K562 (cell line): ENCODE data around the gene MED29. TPM values are rescaled to one million over a fixed set of nuclear protein-coding genes. Genes with fewer than 3 reads are reported as not detected.
A peak's percentile ranks its signal among the peaks of the same experiment; 100 is the strongest.

ENCODE experiments used
- ATF3 ChIP-seq, 2 experiments: fragments of 450-650 bp in 1 of 2; sonication (generic) in 1 of 2; formaldehyde crosslinking in 1 of 2; IDR thresholded peaks in 1 of 2; conservative IDR thresholded peaks in 1 of 2; 2 replicates each; pipeline versions ENCODE4 v1.6.1 to v1.8.1; 2016 to 2023; ENCODE audit warnings: mild to moderate bottlenecking in 2 of 2, moderate library complexity in 2 of 2, inconsistent platforms in 1 of 2, missing genetic modification reagents in 1 of 2
- MGA ChIP-seq: fragments of 450-650 bp; IDR thresholded peaks from 2 replicates; pipeline ENCODE4 v1.6.1; 2016; ENCODE audit warnings: mild to moderate bottlenecking, moderate library complexity
- MNT ChIP-seq, 2 experiments: fragments of 450-650 bp; conservative IDR thresholded peaks; 2 replicates each; pipeline ENCODE4 v1.6.1; 2017; ENCODE audit warnings: mild to moderate bottlenecking in 2 of 2, moderate library complexity in 2 of 2
- SRSF1 ChIP-seq: fragments of 200-400 bp; formaldehyde crosslinking; IDR thresholded peaks from 2 replicates; pipeline ENCODE4 v1.6.1; 2017; ENCODE audit warnings: mild to moderate bottlenecking, low read depth, low read length, moderate library complexity
- STAT5B ChIP-seq: fragments of 250-450 bp; sonication (Bioruptor Pico); IDR thresholded peaks from 2 replicates; pipeline ENCODE4 v1.8.0; 2021; ENCODE audit warnings: mild to moderate bottlenecking, inconsistent platforms
- ZNF384 ChIP-seq: IDR thresholded peaks from 2 replicates; pipeline ENCODE4 v1.6.1; 2012; ENCODE audit warnings: low read depth, low read length, improper control_type of control experiment
- polyA plus RNA-seq, 8 experiments: library from polyadenylated mRNA; depleted of rRNA in 4 of 8; stranded (reverse) in 5 of 8; unstranded in 3 of 8; fragments of >200 nt; fragmentation: Nextera tagmentation in 2 of 8; fragmentation: Illumina TruSeq in 1 of 8; extraction: Ambion mirVana in 2 of 8; extraction: Trizol in 1 of 8; gene quantifications; 2 replicates each; pipeline versions ENCODE4 v1.2.1 to v1.2.3, GENCODE V29; 2011 to 2014; ENCODE audit warnings: inconsistent platforms in 1 of 8, missing spikeins in 1 of 8
- total RNA-seq, 7 experiments: library from RNA; depleted of rRNA in 6 of 7; stranded (reverse); fragments of >200 nt in 6 of 7; fragmentation: Illumina TruSeq in 2 of 7; extraction: Trizol in 2 of 7; gene quantifications; 2 replicates each; pipeline versions ENCODE4 v1.2.1 to v1.2.3, GENCODE V29; 2011 to 2021; ENCODE audit warnings: low replicate concordance in 1 of 7
- TF ChIP-seq, protein P1 (sequence below), 3 experiments: fragments of 200-800 bp in 1 of 3; fragments of 250-450 bp in 1 of 3; fragments of 450-650 bp in 1 of 3; sonication (Bioruptor Pico) in 1 of 3; sonication (Bioruptor generic) in 1 of 3; formaldehyde crosslinking in 1 of 3; IDR thresholded peaks; 2 replicates each; pipeline versions ENCODE4 v1.6.1 to v1.8.0; 2016 to 2022; ENCODE audit warnings: mild to moderate bottlenecking in 2 of 3, missing genetic modification characterization in 2 of 3, missing compliant biosample characterization in 1 of 3, moderate library complexity in 1 of 3

The MED29 gene
- total and polyA plus RNA-seq, 9 of the 15 experiments (the other 6 are each of a cell fraction or from before 2014, with no cell fraction given) = 1.8 to 22.6 (median 12.4) TPM

DNA sequence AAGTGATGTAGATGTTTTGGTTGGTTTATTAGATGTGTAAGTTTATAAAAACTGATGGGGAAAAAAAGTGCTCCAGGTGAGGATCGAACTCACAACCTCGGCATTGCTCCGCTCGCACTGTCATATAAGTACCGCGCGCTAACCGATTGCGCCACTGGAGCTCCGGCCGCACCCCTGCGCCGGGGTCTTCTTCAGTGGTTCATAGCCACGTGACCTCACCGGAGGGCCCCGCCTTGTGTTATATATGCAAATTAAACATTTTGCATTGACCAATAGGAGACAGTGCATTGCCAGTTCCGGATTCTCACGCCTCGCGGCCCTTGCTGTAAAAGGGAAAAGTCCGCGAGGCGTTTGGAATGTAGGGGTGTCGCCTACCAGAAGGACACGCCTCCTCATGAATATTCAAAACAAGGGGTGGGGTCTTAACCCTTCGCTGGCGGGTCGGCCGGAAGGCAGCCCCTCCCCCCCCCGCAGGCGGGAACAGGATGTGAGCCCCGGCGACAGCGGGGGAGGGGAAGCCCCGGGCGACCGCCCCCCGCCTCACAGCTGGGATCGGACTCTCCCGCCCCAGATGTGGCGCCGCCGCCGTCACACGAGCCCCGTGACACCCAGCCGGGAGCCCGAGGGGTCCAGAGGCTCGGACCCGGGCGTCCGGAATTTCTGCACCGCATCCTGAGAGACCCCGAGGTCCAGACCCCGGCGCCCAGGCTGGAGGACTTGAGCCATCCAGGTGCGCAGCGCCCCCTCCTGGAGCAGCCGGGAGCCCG is 21.1 kb downstream of the MED29 start, which contains the start of gene PLEKHG2 (continued):
- TF ChIP-seq MNT (conservative IDR thresholded peaks at IDR 0.05) (peak; percentile 92 to 93), STAT5B (CRISPR knock-in tag) (no peak), SRSF1 (no peak), ZNF384 (peak; percentile 32; the same call in 1 of the 2 replicates), MGA (no peak), ATF3 (IDR thresholded peaks at IDR 0.05) (peak; percentile 95), ATF3 (CRISPR knock-in tag; conservative IDR thresholded peaks at IDR 0.05) (peak; percentile 96)
- TF ChIP-seq, protein P1, sequence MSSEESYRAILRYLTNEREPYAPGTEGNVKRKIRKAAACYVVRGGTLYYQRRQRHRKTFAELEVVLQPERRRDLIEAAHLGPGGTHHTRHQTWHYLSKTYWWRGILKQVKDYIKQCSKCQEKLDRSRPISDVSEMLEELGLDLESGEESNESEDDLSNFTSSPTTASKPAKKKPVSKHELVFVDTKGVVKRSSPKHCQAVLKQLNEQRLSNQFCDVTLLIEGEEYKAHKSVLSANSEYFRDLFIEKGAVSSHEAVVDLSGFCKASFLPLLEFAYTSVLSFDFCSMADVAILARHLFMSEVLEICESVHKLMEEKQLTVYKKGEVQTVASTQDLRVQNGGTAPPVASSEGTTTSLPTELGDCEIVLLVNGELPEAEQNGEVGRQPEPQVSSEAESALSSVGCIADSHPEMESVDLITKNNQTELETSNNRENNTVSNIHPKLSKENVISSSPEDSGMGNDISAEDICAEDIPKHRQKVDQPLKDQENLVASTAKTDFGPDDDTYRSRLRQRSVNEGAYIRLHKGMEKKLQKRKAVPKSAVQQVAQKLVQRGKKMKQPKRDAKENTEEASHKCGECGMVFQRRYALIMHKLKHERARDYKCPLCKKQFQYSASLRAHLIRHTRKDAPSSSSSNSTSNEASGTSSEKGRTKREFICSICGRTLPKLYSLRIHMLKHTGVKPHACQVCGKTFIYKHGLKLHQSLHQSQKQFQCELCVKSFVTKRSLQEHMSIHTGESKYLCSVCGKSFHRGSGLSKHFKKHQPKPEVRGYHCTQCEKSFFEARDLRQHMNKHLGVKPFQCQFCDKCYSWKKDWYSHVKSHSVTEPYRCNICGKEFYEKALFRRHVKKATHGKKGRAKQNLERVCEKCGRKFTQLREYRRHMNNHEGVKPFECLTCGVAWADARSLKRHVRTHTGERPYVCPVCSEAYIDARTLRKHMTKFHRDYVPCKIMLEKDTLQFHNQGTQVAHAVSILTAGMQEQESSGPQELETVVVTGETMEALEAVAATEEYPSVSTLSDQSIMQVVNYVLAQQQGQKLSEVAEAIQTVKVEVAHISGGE (CRISPR knock-in tag; IDR thresholded peaks at IDR 0.05) = peak in 1 of 3 experiments; percentile 85; a peak in 2 of 6 replicates
